SK-N-SH (cell line): Measurements from ENCODE around the gene TSPAN8.

Source experiments
- EZH2phosphoT487 ChIP-seq: fragments of 200-600 bp; sonication (generic); IDR thresholded peaks from 2 replicates; pipeline ENCODE4 v1.6.1; 2017; ENCODE audit warnings: low read depth, mixed run types, mild to moderate bottlenecking, antibody characterized with exemption, moderate library complexity, borderline replicate concordance
- GABPA ChIP-seq: IDR thresholded peaks from 2 replicates; pipeline ENCODE4 v1.4.0; 2012; ENCODE audit warnings: low read depth, mild to moderate bottlenecking
- RCOR1 ChIP-seq: fragments of 150-350 bp; IDR thresholded peaks from 2 replicates; pipeline ENCODE4 v1.6.1; 2017; ENCODE audit warnings: antibody characterized with exemption, low read length
- TF ChIP-seq, protein P1 (sequence below): fragments of 200-600 bp; sonication (generic); IDR thresholded peaks from 2 replicates; pipeline ENCODE4 v1.6.1; 2017; ENCODE audit warnings: antibody characterized with exemption, mild to moderate bottlenecking, moderate library complexity

DNA sequence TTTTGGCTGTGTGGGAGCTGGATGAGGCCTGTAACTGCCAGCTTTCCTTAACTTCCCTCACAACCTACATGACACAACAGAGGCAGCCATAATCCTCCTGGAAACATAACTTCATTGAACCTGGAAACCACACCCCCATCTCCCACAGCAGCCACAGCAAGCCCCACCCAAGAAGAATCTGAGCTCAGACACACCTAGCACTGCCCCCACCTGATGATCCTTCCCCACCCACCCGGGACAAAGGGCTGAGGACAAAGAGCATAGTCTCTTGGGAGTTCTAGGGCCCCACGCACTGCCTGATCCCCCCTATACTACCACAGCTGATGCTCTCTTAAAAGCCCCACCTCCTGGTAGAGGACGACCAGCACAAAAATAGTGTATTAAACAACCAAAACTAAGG is 29.6 kb upstream of the TSPAN8 start:
- TF ChIP-seq EZH2phosphoT487 (no peak), GABPA (no peak), RCOR1 (no peak)
- TF ChIP-seq, protein P1, sequence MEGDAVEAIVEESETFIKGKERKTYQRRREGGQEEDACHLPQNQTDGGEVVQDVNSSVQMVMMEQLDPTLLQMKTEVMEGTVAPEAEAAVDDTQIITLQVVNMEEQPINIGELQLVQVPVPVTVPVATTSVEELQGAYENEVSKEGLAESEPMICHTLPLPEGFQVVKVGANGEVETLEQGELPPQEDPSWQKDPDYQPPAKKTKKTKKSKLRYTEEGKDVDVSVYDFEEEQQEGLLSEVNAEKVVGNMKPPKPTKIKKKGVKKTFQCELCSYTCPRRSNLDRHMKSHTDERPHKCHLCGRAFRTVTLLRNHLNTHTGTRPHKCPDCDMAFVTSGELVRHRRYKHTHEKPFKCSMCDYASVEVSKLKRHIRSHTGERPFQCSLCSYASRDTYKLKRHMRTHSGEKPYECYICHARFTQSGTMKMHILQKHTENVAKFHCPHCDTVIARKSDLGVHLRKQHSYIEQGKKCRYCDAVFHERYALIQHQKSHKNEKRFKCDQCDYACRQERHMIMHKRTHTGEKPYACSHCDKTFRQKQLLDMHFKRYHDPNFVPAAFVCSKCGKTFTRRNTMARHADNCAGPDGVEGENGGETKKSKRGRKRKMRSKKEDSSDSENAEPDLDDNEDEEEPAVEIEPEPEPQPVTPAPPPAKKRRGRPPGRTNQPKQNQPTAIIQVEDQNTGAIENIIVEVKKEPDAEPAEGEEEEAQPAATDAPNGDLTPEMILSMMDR, result no peak
